Sigmoid colon (tissue), 7 donors: ENCODE results near the gene UBXN4. TPM values are rescaled to one million over a fixed set of nuclear protein-coding genes. Genes with fewer than 3 reads are reported as not detected.

Experiments used
- DNase-seq: peaks from one replicate; pipeline ENCODE4 v3.0.0-alpha.2; 2019
- H3K27ac ChIP-seq, 4 donors: fragments of 200-600 bp; sonication (generic); one replicate each; pipeline ENCODE4 v1.5.1; 2016 to 2019; ENCODE audit warnings: mild to moderate bottlenecking in 1 of 4
- H3K27me3 ChIP-seq, 3 donors: fragments of 200-600 bp; sonication (generic); one replicate each; pipeline ENCODE4 v1.5.1; 2019; ENCODE audit warnings: mild to moderate bottlenecking in 1 of 3
- H3K36me3 ChIP-seq, 4 donors: fragments of 200-600 bp; sonication (generic); one replicate each; pipeline ENCODE4 v1.5.1; 2016 to 2019
- H3K4me1 ChIP-seq, 4 donors: fragments of 200-600 bp; sonication (generic); one replicate each; pipeline ENCODE4 v1.5.1; 2017 to 2019
- H3K4me3 ChIP-seq, 4 donors: fragments of 200-600 bp; sonication (generic); one replicate each; pipeline ENCODE4 v1.5.1; 2017 to 2019; ENCODE audit warnings: mild to moderate bottlenecking in 2 of 4, moderate library complexity in 1 of 4
- H3K9me3 ChIP-seq, 4 donors: fragments of 200-600 bp in 3 of 4; sonication (generic) in 3 of 4; one replicate each; pipeline versions ENCODE4 v1.5.1 to v1.6.1; 2013 to 2019
- EP300 ChIP-seq, 4 donors: sonication (generic); formaldehyde crosslinking; IDR thresholded peaks; one replicate each; pipeline ENCODE4 v1.6.1; 2017; ENCODE audit warnings: antibody characterized with exemption in 4 of 4
- POLR2A ChIP-seq, 2 donors: fragments of 450-650 bp; IDR thresholded peaks; one replicate each; pipeline ENCODE4 v1.6.1; 2016; ENCODE audit warnings: antibody characterized with exemption in 2 of 2, mild to moderate bottlenecking in 2 of 2, moderate library complexity in 2 of 2
- POLR2AphosphoS5 ChIP-seq, 4 donors: sonication (generic); formaldehyde crosslinking; IDR thresholded peaks; one replicate each; pipeline ENCODE4 v1.6.1; 2017; ENCODE audit warnings: antibody characterized with exemption in 4 of 4
- WGBS, 2 donors: extraction: QIAGEN DNeasy Blood & Tissue Kit; methylation state at CpG; one replicate each; pipeline ENCODE4 v1.1.7; 2013; 5-methylcytosine and 5-hydroxymethylcytosine counted together
- intact Hi-C: fragments of 100-400 bp; cut with DNase I; formaldehyde crosslinking; loops from one replicate; pipeline ENCODE4 v1.15.1; 2023
- polyA plus RNA-seq, 3 donors: library from polyadenylated mRNA; stranded (reverse); fragments of 200-250 nt; gene quantifications; one replicate each; pipeline ENCODE4 v1.2.3, GENCODE V29; 2013
- total RNA-seq, 4 donors: library from RNA; depleted of rRNA; stranded (reverse); fragments of >200 nt; gene quantifications; one replicate each; pipeline ENCODE4 v1.1.0, GENCODE V29; 2016
- TF ChIP-seq, protein P1 (sequence below), 4 experiments: fragments of 450-650 bp in 3 of 4; fragments of 200-600 bp in 1 of 4; IDR thresholded peaks; one replicate each; pipeline ENCODE4 v1.5.1; 2016 to 2019; ENCODE audit warnings: antibody characterized with exemption in 4 of 4, mild to moderate bottlenecking in 3 of 4, moderate library complexity in 2 of 4
- donor health status: healthy with polysubstance abuse.
- donor health status: Bipolar disorder and iron deficiency.
- donor health status: healthy.

Gene UBXN4
- total and polyA plus RNA-seq, 7 donors = 23.4 to 63.3 (median 51.8) TPM

DNA sequence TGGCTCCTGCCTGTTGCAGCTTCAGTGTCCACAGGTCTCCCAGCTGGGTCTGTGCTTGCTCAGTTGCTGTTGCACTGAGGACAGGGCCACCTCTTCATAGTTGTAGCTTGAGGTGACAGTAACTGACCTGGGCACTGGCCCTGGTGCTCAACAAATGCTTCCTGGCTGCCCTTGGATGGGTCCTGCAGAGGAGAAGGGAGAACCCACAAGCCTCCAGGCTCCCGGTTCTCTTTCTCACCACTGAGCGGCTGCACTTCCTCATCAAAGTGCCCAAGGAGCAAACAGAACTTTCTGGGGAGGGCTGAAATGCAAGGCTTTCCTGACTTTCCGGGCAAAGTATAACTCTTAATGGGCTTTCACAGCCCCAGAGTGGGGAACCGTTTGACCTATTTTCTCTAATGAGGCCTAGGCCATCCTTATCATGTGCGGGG, 56.6 kb downstream of the UBXN4 start:
- Histone ChIP-seq H3K4me1 (no peaks in the 10 kb centered on the region), H3K4me3 (no peak overlapping the region), H3K27me3 (no peaks in the 10 kb centered on the region), H3K36me3 (no peaks in the 10 kb centered on the region), H3K27ac (no peak overlapping the region), H3K9me3 (peaks cover 0 to 6% (median 0%) of the 10 kb centered on the region in 4 donors)
- 61 to 70% methylated on average over 5 of the region's 5 CpGs for WGBS, 2 donors
- TF ChIP-seq POLR2A (IDR thresholded peaks at IDR 0.05) = no peak
- TF ChIP-seq POLR2AphosphoS5 (IDR thresholded peaks at IDR 0.05) = no peak
- TF ChIP-seq, protein P1, sequence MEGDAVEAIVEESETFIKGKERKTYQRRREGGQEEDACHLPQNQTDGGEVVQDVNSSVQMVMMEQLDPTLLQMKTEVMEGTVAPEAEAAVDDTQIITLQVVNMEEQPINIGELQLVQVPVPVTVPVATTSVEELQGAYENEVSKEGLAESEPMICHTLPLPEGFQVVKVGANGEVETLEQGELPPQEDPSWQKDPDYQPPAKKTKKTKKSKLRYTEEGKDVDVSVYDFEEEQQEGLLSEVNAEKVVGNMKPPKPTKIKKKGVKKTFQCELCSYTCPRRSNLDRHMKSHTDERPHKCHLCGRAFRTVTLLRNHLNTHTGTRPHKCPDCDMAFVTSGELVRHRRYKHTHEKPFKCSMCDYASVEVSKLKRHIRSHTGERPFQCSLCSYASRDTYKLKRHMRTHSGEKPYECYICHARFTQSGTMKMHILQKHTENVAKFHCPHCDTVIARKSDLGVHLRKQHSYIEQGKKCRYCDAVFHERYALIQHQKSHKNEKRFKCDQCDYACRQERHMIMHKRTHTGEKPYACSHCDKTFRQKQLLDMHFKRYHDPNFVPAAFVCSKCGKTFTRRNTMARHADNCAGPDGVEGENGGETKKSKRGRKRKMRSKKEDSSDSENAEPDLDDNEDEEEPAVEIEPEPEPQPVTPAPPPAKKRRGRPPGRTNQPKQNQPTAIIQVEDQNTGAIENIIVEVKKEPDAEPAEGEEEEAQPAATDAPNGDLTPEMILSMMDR (IDR thresholded peaks at IDR 0.05) = no peak
- no peak for TF ChIP-seq EP300 (IDR thresholded peaks at IDR 0.05)
- intact Hi-C loops = no loop called here
- DNase-seq = no peak

DNA sequence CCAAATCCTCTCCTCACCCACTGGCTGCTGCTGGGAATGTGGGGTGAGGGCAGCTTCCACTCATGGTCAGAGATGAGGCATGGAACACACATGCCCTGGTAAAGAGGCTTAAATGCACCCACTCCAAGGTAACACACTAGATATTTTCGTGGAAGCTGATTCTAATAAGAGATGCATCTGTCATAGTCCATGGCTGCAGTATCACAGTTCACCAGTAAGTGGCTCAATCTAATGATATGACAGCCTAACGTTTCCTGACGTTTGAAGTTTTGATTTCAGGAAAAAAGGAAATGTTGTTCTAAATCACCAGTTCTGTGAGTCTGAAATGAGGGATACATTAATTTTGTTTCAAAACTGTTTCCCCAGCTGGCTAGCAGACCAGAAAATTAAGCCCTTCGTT, 57.1 kb downstream of the UBXN4 start:
- Histone ChIP-seq H3K36me3 (no peaks in the 10 kb centered on the region), H3K27ac (no peak overlapping the region), H3K9me3 (peaks cover 0 to 6% (median 0%) of the 10 kb centered on the region in 4 donors), H3K4me1 (no peaks in the 10 kb centered on the region), H3K27me3 (no peaks in the 10 kb centered on the region), H3K4me3 (no peak overlapping the region)
- TF ChIP-seq, protein P1 (IDR thresholded peaks at IDR 0.05) = no peak
- TF ChIP-seq POLR2A (IDR thresholded peaks at IDR 0.05) (no peak), POLR2AphosphoS5 (IDR thresholded peaks at IDR 0.05) (no peak), EP300 (IDR thresholded peaks at IDR 0.05) (no peak)
- intact Hi-C loops = no loop called here
- 40 to 42% methylated on average over 4 of the region's 4 CpGs for WGBS, 2 donors
- no peak for DNase-seq

DNA sequence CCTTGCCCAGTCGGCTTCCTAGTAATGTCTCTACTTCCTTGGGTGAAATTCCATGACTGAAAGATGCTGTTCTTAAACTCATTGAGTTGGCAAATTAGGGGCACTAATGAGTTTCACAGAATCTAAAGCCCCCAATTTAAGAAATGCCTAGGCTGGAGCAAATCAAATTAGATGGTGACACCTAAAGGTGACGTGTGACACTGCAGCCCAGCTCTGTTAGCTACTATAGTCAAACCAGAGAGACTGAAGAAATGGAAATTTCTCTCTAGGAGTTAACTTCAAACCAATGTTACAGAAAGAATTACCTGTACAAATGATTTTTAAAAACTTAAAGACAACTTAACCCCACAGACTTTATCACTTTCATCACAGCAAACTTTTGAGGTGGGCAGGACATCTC, 58.1 kb downstream of the UBXN4 start:
- no peaks in the 10 kb centered on the region for H3K36me3 ChIP-seq
- 41 to 69% methylated on average over 2 of the region's 2 CpGs for WGBS, 2 donors
- no peaks in the 10 kb centered on the region for H3K27me3 ChIP-seq
- H3K4me3 ChIP-seq = no peak overlapping the region
- no peak for DNase-seq
- no peaks in the 10 kb centered on the region for H3K4me1 ChIP-seq
- TF ChIP-seq POLR2AphosphoS5 (IDR thresholded peaks at IDR 0.05) (no peak), POLR2A (IDR thresholded peaks at IDR 0.05) (no peak), EP300 (IDR thresholded peaks at IDR 0.05) (no peak)
- TF ChIP-seq, protein P1 (IDR thresholded peaks at IDR 0.05) = no peak
- intact Hi-C loops = no loop called here
- H3K9me3 ChIP-seq = peaks cover 0 to 6% (median 0%) of the 10 kb centered on the region in 4 donors
- no peak overlapping the region for H3K27ac ChIP-seq

DNA sequence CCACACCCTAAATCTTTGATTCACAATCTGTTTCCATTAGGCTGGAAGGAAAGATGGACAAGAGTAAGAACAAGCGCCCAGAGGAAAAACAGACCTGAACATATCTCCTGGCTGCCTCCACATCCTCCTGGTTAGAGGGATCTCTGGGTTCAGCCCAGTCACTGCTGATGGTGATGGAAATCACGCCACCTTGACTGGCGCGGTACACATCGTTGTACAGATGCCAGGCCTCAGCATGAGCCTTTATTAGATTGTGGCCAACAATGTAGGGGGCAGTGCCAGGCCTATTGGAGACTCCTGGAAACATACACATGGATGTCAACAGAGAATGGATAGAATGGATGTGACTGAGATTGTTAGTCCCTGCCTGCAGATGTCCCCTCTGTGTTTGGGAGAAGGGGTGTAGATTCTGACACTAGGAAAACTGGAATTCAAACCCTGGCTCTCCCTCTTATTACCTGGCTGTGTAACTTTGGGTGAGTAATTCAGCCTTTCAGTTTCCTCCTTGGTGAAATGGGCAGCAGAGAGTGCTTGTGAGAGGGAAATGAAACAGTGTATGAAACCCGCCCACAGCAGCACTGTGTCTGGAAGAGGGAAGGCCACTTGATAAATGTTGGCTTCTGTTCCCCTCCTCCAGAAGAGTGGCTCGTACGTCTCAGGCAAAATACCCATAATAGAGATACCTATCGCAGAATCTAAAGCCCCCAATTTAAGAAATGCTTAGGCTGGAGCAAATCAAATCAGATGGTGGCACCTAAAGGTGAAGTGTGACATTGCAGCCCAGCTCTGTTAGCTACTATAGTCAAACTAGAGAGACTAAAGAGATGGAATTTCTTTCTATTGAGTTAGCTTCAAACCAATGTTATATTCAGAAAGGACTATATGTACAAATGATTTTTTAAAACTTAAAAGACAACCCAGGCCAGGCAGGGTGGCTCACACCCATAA, 59.1 kb downstream of the UBXN4 start:
- no peak for DNase-seq
- Histone ChIP-seq H3K36me3 (no peaks in the 10 kb centered on the region), H3K4me1 (no peaks in the 10 kb centered on the region), H3K27me3 (no peaks in the 10 kb centered on the region), H3K27ac (no peak overlapping the region), H3K4me3 (no peak overlapping the region), H3K9me3 (peaks cover 0 to 6% (median 0%) of the 10 kb centered on the region in 4 donors)
- intact Hi-C loops = no loop called here
- WGBS, 2 donors = 84 to 92% methylated on average over 9 of the region's 9 CpGs
- no peak for TF ChIP-seq EP300 (IDR thresholded peaks at IDR 0.05)
- TF ChIP-seq POLR2AphosphoS5 (IDR thresholded peaks at IDR 0.05) = no peak
- TF ChIP-seq POLR2A (IDR thresholded peaks at IDR 0.05) = no peak
- TF ChIP-seq, protein P1 (IDR thresholded peaks at IDR 0.05) = no peak
